Trophoblast cell (in vitro differentiated cells and primary cell): ENCODE results near the gene RFFL.
"Not testable (repeated sequence)": the region's sequence is repeated elsewhere in the genome, so short reads cannot be mapped to it uniquely, and the experiment has no call there.

Source experiments
- DNase-seq, 2 donors: peaks; one replicate each; pipeline ENCODE4 v3.0.0-alpha.2; 2016
- H2AFZ ChIP-seq: 2 replicates; pipeline ENCODE4 v1.6.1; 2013; ENCODE audit warnings: low read length, moderate library complexity, mild to moderate bottlenecking; ENCODE audit not compliant: insufficient read depth, poor library complexity
- H2AK5ac ChIP-seq: 2 replicates; pipeline ENCODE4 v1.6.1; 2013; ENCODE audit warnings: mild to moderate bottlenecking, low read length
- H2BK120ac ChIP-seq: 2 replicates; pipeline ENCODE4 v1.6.1; 2013; ENCODE audit warnings: low read length, mild to moderate bottlenecking, moderate library complexity; ENCODE audit not compliant: insufficient read depth, poor library complexity
- H2BK12ac ChIP-seq: 2 replicates; pipeline ENCODE4 v1.6.1; 2013; ENCODE audit warnings: mild to moderate bottlenecking, low read length, moderate library complexity
- H2BK5ac ChIP-seq: 2 replicates; pipeline ENCODE4 v1.6.1; 2013; ENCODE audit warnings: low read length, low read depth, moderate library complexity, mild to moderate bottlenecking; ENCODE audit not compliant: poor library complexity
- H3K14ac ChIP-seq: 2 replicates; pipeline ENCODE4 v1.6.1; 2013; ENCODE audit warnings: mild to moderate bottlenecking, low read length
- H3K18ac ChIP-seq: 2 replicates; pipeline ENCODE4 v1.6.1; 2013; ENCODE audit warnings: mild to moderate bottlenecking, low read length
- H3K23ac ChIP-seq: 2 replicates; pipeline ENCODE4 v1.6.1; 2013; ENCODE audit warnings: low read length
- H3K27ac ChIP-seq: 2 replicates; pipeline ENCODE4 v1.5.1; 2013; ENCODE audit warnings: low read depth, mild to moderate bottlenecking, inconsistent platforms, low read length, moderate library complexity
- H3K27me3 ChIP-seq: 2 replicates; pipeline ENCODE4 v1.6.1; 2013; ENCODE audit warnings: inconsistent platforms, mild to moderate bottlenecking, low read length, moderate library complexity; ENCODE audit not compliant: insufficient read depth
- H3K36me3 ChIP-seq, 2 experiments: 1 replicate in 1 of 2; 2 replicates in 1 of 2; pipeline ENCODE4 v1.6.1; 2013; ENCODE audit warnings: low read length in 2 of 2, mild to moderate bottlenecking in 2 of 2, moderate library complexity in 1 of 2; ENCODE audit not compliant: insufficient read depth in 2 of 2, control insufficient read depth in 1 of 2
- H3K4ac ChIP-seq: 2 replicates; pipeline ENCODE4 v1.6.1; 2013; ENCODE audit warnings: low read depth, mild to moderate bottlenecking, low read length, moderate library complexity
- H3K4me1 ChIP-seq, 2 experiments: 1 replicate in 1 of 2; 2 replicates in 1 of 2; pipeline ENCODE4 v1.6.1; 2013; ENCODE audit warnings: low read length in 2 of 2, mild to moderate bottlenecking in 2 of 2, moderate library complexity in 1 of 2; ENCODE audit not compliant: insufficient read depth in 2 of 2, control insufficient read depth in 1 of 2
- H3K4me2 ChIP-seq: 2 replicates; pipeline ENCODE4 v1.6.1; 2013; ENCODE audit warnings: inconsistent platforms, mild to moderate bottlenecking, low read length, moderate library complexity
- H3K4me3 ChIP-seq: 2 replicates; pipeline ENCODE4 v1.5.1; 2013; ENCODE audit warnings: mild to moderate bottlenecking, low read depth, low read length, inconsistent platforms
- H3K79me1 ChIP-seq: one replicate; pipeline ENCODE4 v1.6.1; 2013; ENCODE audit warnings: low read length
- H3K79me2 ChIP-seq: 2 replicates; pipeline ENCODE4 v1.6.1; 2013; ENCODE audit warnings: low read length, mild to moderate bottlenecking; ENCODE audit not compliant: control insufficient read depth, insufficient read depth, poor library complexity
- H3K9ac ChIP-seq: 2 replicates; pipeline ENCODE4 v1.6.1; 2013; ENCODE audit warnings: mild to moderate bottlenecking, low read length
- H3K9me3 ChIP-seq: 2 replicates; pipeline ENCODE4 v1.6.1; 2013; ENCODE audit warnings: low read depth, mild to moderate bottlenecking, control low read depth, inconsistent platforms, low read length; ENCODE audit not compliant: insufficient read depth
- H4K12ac ChIP-seq: 2 replicates; pipeline ENCODE4 v1.6.1; 2013; ENCODE audit warnings: low read depth, mild to moderate bottlenecking, low read length, moderate library complexity
- H4K8ac ChIP-seq: 2 replicates; pipeline ENCODE4 v1.6.1; 2013; ENCODE audit warnings: low read depth, mild to moderate bottlenecking, low read length, moderate library complexity
- H4K91ac ChIP-seq: one replicate; pipeline ENCODE4 v1.6.1; 2013; ENCODE audit warnings: low read depth, mild to moderate bottlenecking, low read length, moderate library complexity
- WGBS: extraction: QIAGEN DNeasy Blood & Tissue Kit; methylation state at CpG from one replicate; pipeline ENCODE4 v1.1.7; 2013; ENCODE audit warnings: missing lambda C conversion rate; ENCODE audit not compliant: insufficient read length, insufficient coverage; ENCODE audit errors: extremely low coverage; 5-methylcytosine and 5-hydroxymethylcytosine counted together

RFFL gene

GRCh38 chr17:35048685-35049379, 14.7 kb downstream of the RFFL start:
- Histone ChIP-seq H3K9ac (no peak overlapping the region), H3K4me1 (peaks cover 3 to 6% of the 10 kb centered on the region in 2 experiments), H2AFZ (no peak overlapping the region), H3K4ac (no peak overlapping the region), H3K27ac (no peak overlapping the region), H2BK120ac (no peak overlapping the region), H4K91ac (no peak overlapping the region), H3K23ac (no peak overlapping the region), H3K27me3 (no peaks in the 10 kb centered on the region), H3K9me3 (no peaks in the 10 kb centered on the region), H3K4me2 (no peak overlapping the region), H3K4me3 (no peak overlapping the region), H2BK5ac (no peak overlapping the region), H4K12ac (no peak overlapping the region), H2AK5ac (no peak overlapping the region), H3K36me3 (no peaks in the 10 kb centered on the region), H3K79me1 (no peaks in the 10 kb centered on the region), H2BK12ac (no peak overlapping the region), H3K79me2 (no peaks in the 10 kb centered on the region), H4K8ac (no peak overlapping the region), H3K18ac (no peak overlapping the region), H3K14ac (no peak overlapping the region)
- DNase-seq, result no peak
- no CpG with 5 or more reads among the region's 3 CpGs for WGBS

GRCh38 chr17:35046740-35047283, 16.7 kb downstream of the RFFL start:
- no CpG with 5 or more reads among the region's 5 CpGs for WGBS
- Histone ChIP-seq H2BK12ac (no peak overlapping the region), H2AK5ac (no peak overlapping the region), H3K9me3 (no peaks in the 10 kb centered on the region), H4K12ac (no peak overlapping the region), H3K79me2 (no peaks in the 10 kb centered on the region), H3K23ac (no peak overlapping the region), H3K14ac (no peak overlapping the region), H3K79me1 (no peaks in the 10 kb centered on the region), H3K27me3 (no peaks in the 10 kb centered on the region), H3K27ac (no peak overlapping the region), H3K4ac (no peak overlapping the region), H3K4me1 (peaks cover 3 to 6% of the 10 kb centered on the region in 2 experiments), H3K4me2 (no peak overlapping the region), H3K4me3 (no peak overlapping the region), H2AFZ (no peak overlapping the region), H2BK5ac (no peak overlapping the region), H3K36me3 (no peaks in the 10 kb centered on the region), H4K91ac (no peak overlapping the region), H3K9ac (no peak overlapping the region), H2BK120ac (no peak overlapping the region), H3K18ac (no peak overlapping the region), H4K8ac (peak overlapping the region; percentile 19)
- DNase-seq, result peak in 1 of 2 donors; percentile 22

- Histone ChIP-seq H2BK120ac (no peak overlapping the region), H2BK5ac (no peak overlapping the region), H3K36me3 (no peaks in the 10 kb centered on the region), H4K91ac (no peak overlapping the region), H3K9me3 (no peaks in the 10 kb centered on the region), H3K18ac (no peak overlapping the region), H3K14ac (no peak overlapping the region), H2AK5ac (no peak overlapping the region), H3K27ac (no peak overlapping the region), H3K9ac (no peak overlapping the region), H4K8ac (no peak overlapping the region), H3K79me1 (no peaks in the 10 kb centered on the region), H2BK12ac (no peak overlapping the region), H3K27me3 (no peaks in the 10 kb centered on the region), H2AFZ (no peak overlapping the region), H3K4ac (no peak overlapping the region), H3K4me3 (no peak overlapping the region), H3K79me2 (no peaks in the 10 kb centered on the region), H4K12ac (no peak overlapping the region), H3K4me1 (peaks cover 3 to 6% of the 10 kb centered on the region in 2 experiments), H3K23ac (no peak overlapping the region), H3K4me2 (no peak overlapping the region)
- DNase-seq, result no peak
- no CpG with 5 or more reads among the region's 4 CpGs for WGBS
These were observed 17.3 kb downstream of the RFFL start for GRCh38 chr17:35046245-35046644.

GRCh38 chr17:35045458-35045979, 18.0 kb downstream of the RFFL start:
- H3K4ac ChIP-seq, H3K79me1 ChIP-seq, H4K12ac ChIP-seq, H3K4me3 ChIP-seq, DNase-seq, H3K79me2 ChIP-seq, H3K9me3 ChIP-seq, H3K14ac ChIP-seq, H3K4me2 ChIP-seq, H4K8ac ChIP-seq, H2AK5ac ChIP-seq, H2BK5ac ChIP-seq, H2AFZ ChIP-seq, H3K27ac ChIP-seq, H3K36me3 ChIP-seq, H2BK12ac ChIP-seq, H4K91ac ChIP-seq, H3K27me3 ChIP-seq, H3K18ac ChIP-seq, H3K4me1 ChIP-seq, H3K9ac ChIP-seq, H3K23ac ChIP-seq, H2BK120ac ChIP-seq: not testable (repeated sequence)
- no CpG with 5 or more reads among the region's 13 CpGs for WGBS
